ENCODE measurements around the gene ST3GAL3.

GRCh38 chr1:43850591-43851233, 143.4 kb downstream of the ST3GAL3 start:
- no peak for TF ChIP-seq CTCF (IDR thresholded peaks at IDR 0.05)
- TF ChIP-seq EZH2 (IDR thresholded peaks at IDR 0.05) = no peak
